Measurements from ENCODE around the gene SVIL.

SVIL gene

GRCh38 chr10:29650552-29650944 is 15.8 kb upstream of the SVIL start:
- no peak overlapping the region for H3K4me2 ChIP-seq (ENCODE audit: low read depth, low read length, poor library complexity, severe bottlenecking)
- no peaks in the 10 kb centered on the region for H3K36me3 ChIP-seq (ENCODE audit: insufficient read depth, low read length)
- TF ChIP-seq EZH2phosphoT487 (IDR thresholded peaks at IDR 0.05; ENCODE audit: borderline replicate concordance), result no peak
- TF ChIP-seq, protein P1, sequence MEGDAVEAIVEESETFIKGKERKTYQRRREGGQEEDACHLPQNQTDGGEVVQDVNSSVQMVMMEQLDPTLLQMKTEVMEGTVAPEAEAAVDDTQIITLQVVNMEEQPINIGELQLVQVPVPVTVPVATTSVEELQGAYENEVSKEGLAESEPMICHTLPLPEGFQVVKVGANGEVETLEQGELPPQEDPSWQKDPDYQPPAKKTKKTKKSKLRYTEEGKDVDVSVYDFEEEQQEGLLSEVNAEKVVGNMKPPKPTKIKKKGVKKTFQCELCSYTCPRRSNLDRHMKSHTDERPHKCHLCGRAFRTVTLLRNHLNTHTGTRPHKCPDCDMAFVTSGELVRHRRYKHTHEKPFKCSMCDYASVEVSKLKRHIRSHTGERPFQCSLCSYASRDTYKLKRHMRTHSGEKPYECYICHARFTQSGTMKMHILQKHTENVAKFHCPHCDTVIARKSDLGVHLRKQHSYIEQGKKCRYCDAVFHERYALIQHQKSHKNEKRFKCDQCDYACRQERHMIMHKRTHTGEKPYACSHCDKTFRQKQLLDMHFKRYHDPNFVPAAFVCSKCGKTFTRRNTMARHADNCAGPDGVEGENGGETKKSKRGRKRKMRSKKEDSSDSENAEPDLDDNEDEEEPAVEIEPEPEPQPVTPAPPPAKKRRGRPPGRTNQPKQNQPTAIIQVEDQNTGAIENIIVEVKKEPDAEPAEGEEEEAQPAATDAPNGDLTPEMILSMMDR (conservative IDR thresholded peaks at IDR 0.05; ENCODE audit: low read length), result no peak
- no peaks in the 10 kb centered on the region for H3K9me2 ChIP-seq (replicated peaks; ENCODE audit: low read depth, low read length)
- H3K9ac ChIP-seq (ENCODE audit: low read depth, low read length, poor library complexity, severe bottlenecking), result no peak overlapping the region
- no peaks in the 10 kb centered on the region for H3K79me2 ChIP-seq (ENCODE audit: insufficient read depth, low read length)
- no peaks in the 10 kb centered on the region for H4K20me1 ChIP-seq (ENCODE audit: insufficient read depth, low read length, poor library complexity, severe bottlenecking)
- peaks cover 25% of the 10 kb centered on the region for H3K4me1 ChIP-seq (ENCODE audit: insufficient read depth, low read length, poor library complexity, severe bottlenecking)
- no peak overlapping the region for H3K4me3 ChIP-seq (ENCODE audit: low read length, poor library complexity, severe bottlenecking)
- no peaks in the 10 kb centered on the region for H3K27me3 ChIP-seq (ENCODE audit: insufficient read depth, low read length, poor library complexity, severe bottlenecking)
- no peaks in the 10 kb centered on the region for H3K9me3 ChIP-seq (ENCODE audit: insufficient read depth, low read depth, low read length)
- no peak overlapping the region for H2AFZ ChIP-seq (ENCODE audit: low read length)
- no peaks in the 10 kb centered on the region for H3F3A ChIP-seq (ENCODE audit: low read depth)

DNA sequence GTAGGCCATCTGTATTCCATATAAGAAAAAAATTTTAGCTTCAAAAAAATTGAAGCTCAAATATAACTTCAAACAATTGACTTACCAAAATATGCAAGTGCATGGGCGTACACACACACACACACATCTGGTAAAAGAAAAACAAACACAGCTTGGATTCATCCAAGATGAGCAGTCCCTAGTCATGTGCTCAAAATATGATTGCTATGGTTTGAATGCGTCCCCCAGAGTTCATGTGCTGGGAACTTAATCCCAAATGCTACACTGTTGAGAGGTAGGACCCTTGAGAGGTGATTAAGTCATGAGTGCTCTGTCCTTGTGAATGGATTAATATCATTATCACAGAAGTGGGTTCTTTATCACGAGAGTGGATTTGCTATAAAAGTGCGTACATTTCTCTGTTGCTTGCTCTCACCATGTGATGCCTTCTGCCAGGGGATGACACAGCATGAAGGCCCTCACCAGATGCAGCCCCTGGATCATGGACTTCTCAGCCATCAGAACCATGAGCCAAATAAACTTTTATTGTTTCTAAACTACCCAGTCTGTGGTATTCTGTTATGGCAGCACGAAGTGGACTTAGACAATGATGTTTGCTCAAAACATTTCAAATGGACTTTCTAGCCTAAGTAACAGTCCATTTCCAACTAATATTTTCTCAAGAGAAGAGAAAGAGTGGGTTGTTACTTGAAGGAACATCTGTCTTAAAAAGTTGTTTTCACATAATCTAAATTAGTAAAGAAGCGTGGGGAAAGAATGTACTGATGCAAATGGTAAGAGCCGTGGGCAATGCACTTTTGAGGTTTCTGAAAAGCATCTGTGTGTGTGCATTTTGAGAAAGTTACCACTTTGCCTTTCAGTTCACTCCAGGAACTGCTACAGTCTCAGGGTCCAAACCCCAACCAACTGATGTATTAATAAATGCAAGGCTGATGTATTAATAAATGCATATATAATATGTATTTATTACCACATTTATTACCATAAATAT is 15.1 kb upstream of the SVIL start:
- H3K4me2 ChIP-seq (ENCODE audit: low read depth, low read length, poor library complexity, severe bottlenecking), result no peak overlapping the region
- H3K9me2 ChIP-seq (replicated peaks; ENCODE audit: low read depth, low read length), result no peaks in the 10 kb centered on the region
- H3K9ac ChIP-seq (ENCODE audit: low read depth, low read length, poor library complexity, severe bottlenecking), result no peak overlapping the region
- H2AFZ ChIP-seq (ENCODE audit: low read length), result no peak overlapping the region
- no peaks in the 10 kb centered on the region for H3K36me3 ChIP-seq (ENCODE audit: insufficient read depth, low read length)
- no peak overlapping the region for H3K4me3 ChIP-seq (ENCODE audit: low read length, poor library complexity, severe bottlenecking)
- no peaks in the 10 kb centered on the region for H3K79me2 ChIP-seq (ENCODE audit: insufficient read depth, low read length)
- H3F3A ChIP-seq (ENCODE audit: low read depth), result no peaks in the 10 kb centered on the region
- H3K4me1 ChIP-seq (ENCODE audit: insufficient read depth, low read length, poor library complexity, severe bottlenecking), result peaks cover 25% of the 10 kb centered on the region
- H4K20me1 ChIP-seq (ENCODE audit: insufficient read depth, low read length, poor library complexity, severe bottlenecking), result no peaks in the 10 kb centered on the region
- no peaks in the 10 kb centered on the region for H3K9me3 ChIP-seq (ENCODE audit: insufficient read depth, low read depth, low read length)
- H3K27me3 ChIP-seq (ENCODE audit: insufficient read depth, low read length, poor library complexity, severe bottlenecking), result no peaks in the 10 kb centered on the region
- no peak for TF ChIP-seq EZH2phosphoT487 (IDR thresholded peaks at IDR 0.05; ENCODE audit: borderline replicate concordance)
- TF ChIP-seq, protein P1 (conservative IDR thresholded peaks at IDR 0.05; ENCODE audit: low read length), result no peak

GRCh38 chr10:29648983-29649268 is 14.2 kb upstream of the SVIL start:
- Histone ChIP-seq H3K79me2 (ENCODE audit: insufficient read depth, low read length) (no peaks in the 10 kb centered on the region), H3K36me3 (ENCODE audit: insufficient read depth, low read length) (no peaks in the 10 kb centered on the region), H3K9ac (ENCODE audit: low read depth, low read length, poor library complexity, severe bottlenecking) (no peak overlapping the region), H2AFZ (ENCODE audit: low read length) (no peak overlapping the region), H3K4me2 (ENCODE audit: low read depth, low read length, poor library complexity, severe bottlenecking) (no peak overlapping the region), H3K9me3 (ENCODE audit: insufficient read depth, low read depth, low read length) (no peaks in the 10 kb centered on the region), H3K9me2 (replicated peaks; ENCODE audit: low read depth, low read length) (no peaks in the 10 kb centered on the region), H3K4me3 (ENCODE audit: low read length, poor library complexity, severe bottlenecking) (no peak overlapping the region), H3K4me1 (ENCODE audit: insufficient read depth, low read length, poor library complexity, severe bottlenecking) (peaks cover 25% of the 10 kb centered on the region), H4K20me1 (ENCODE audit: insufficient read depth, low read length, poor library complexity, severe bottlenecking) (no peaks in the 10 kb centered on the region), H3K27me3 (ENCODE audit: insufficient read depth, low read length, poor library complexity, severe bottlenecking) (no peaks in the 10 kb centered on the region), H3F3A (ENCODE audit: low read depth) (no peaks in the 10 kb centered on the region)
- no peak for TF ChIP-seq EZH2phosphoT487 (IDR thresholded peaks at IDR 0.05; ENCODE audit: borderline replicate concordance)
- TF ChIP-seq, protein P1 (conservative IDR thresholded peaks at IDR 0.05; ENCODE audit: low read length), result no peak
